Measurements from ENCODE around the gene ARHGAP28.

Gene ARHGAP28

GRCh38 chr18:6745504-6746031 is 16.1 kb downstream of the ARHGAP28 start:
- Mint-ChIP-seq H3K4me3 (no peak overlapping the region), H3K27me3 (ENCODE audit: low read depth, poor library complexity) (no peaks in the 10 kb centered on the region), H3K27ac (no peak overlapping the region), H3K4me1 (peaks cover 41% of the 10 kb centered on the region), H3K36me3 (ENCODE audit: low read depth) (peaks cover 33% of the 10 kb centered on the region), H3K9me3 (peaks cover 25% of the 10 kb centered on the region)
- DNase-seq: no peak
- TF ChIP-seq CTCF (IDR thresholded peaks at IDR 0.05): no peak

DNA sequence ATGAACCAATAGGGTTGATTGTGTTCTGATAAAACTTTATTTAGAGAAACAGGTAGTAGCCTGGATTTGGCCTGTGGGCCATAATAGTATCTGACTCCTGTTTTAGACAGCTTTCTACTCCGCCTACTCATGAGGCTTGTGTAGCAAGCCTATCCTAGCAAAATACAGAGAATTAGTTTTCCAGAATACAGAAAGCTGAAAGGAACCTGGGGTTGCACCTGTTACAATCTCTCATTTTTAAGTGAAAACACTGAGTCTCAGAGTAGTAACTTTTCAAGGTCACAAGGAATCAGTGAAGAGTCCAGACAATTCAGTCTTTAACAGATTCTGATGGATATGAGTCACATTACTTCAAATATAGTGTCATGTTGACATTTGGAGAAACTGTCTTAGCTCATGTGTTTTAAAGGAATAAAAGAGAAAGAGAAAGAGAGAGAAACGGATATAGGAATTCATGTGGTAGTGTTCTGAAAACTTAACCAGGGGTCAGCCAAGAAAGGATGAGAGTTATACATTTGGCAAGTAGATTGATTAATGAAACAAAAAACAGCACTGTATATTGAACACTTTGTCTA is 17.0 kb downstream of the ARHGAP28 start:
- Mint-ChIP-seq H3K27me3 (ENCODE audit: low read depth, poor library complexity) (no peaks in the 10 kb centered on the region), H3K27ac (no peak overlapping the region), H3K4me3 (no peak overlapping the region), H3K4me1 (peaks cover 40% of the 10 kb centered on the region), H3K36me3 (ENCODE audit: low read depth) (peaks cover 39% of the 10 kb centered on the region), H3K9me3 (peaks cover 29% of the 10 kb centered on the region)
- no peak for DNase-seq
- TF ChIP-seq CTCF (IDR thresholded peaks at IDR 0.05): no peak

DNA sequence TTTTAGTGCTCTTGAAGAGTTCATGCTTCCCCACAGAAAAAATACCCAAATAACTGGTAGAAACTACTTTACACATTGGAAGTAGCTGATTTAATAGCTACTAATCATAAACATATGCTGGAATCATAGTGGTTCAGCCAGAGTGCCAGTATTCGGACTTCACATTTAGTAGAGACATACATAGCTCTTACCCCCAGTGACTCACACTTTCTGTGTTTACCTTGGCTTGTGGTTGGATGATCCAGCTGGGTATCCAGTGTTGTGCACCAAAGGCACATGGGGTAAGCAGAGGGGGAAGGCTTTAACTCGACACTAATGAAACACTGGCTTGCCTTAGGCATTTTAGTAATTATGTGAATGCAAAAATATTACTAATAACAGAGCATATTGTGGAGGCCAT is 18.1 kb downstream of the ARHGAP28 start:
- no peak for TF ChIP-seq CTCF (IDR thresholded peaks at IDR 0.05)
- DNase-seq: no peak
- Mint-ChIP-seq H3K36me3 (ENCODE audit: low read depth) (peaks cover 39% of the 10 kb centered on the region), H3K27ac (no peak overlapping the region), H3K4me3 (no peak overlapping the region), H3K4me1 (peaks cover 39% of the 10 kb centered on the region), H3K9me3 (peaks cover 29% of the 10 kb centered on the region), H3K27me3 (ENCODE audit: low read depth, poor library complexity) (no peaks in the 10 kb centered on the region)

GRCh38 chr18:6748241-6748640 is 18.7 kb downstream of the ARHGAP28 start:
- Mint-ChIP-seq H3K27me3 (ENCODE audit: low read depth, poor library complexity) (no peaks in the 10 kb centered on the region), H3K27ac (no peak overlapping the region), H3K36me3 (ENCODE audit: low read depth) (peaks cover 39% of the 10 kb centered on the region), H3K4me1 (peaks cover 39% of the 10 kb centered on the region), H3K4me3 (no peak overlapping the region), H3K9me3 (peaks cover 29% of the 10 kb centered on the region)
- no peak for DNase-seq
- no peak for TF ChIP-seq CTCF (IDR thresholded peaks at IDR 0.05)

GRCh38 chr18:6750411-6750810 is 20.9 kb downstream of the ARHGAP28 start:
- Mint-ChIP-seq H3K9me3 (peaks cover 29% of the 10 kb centered on the region), H3K27ac (no peak overlapping the region), H3K4me3 (no peak overlapping the region), H3K4me1 (peaks cover 31% of the 10 kb centered on the region), H3K36me3 (ENCODE audit: low read depth) (peaks cover 39% of the 10 kb centered on the region), H3K27me3 (ENCODE audit: low read depth, poor library complexity) (no peaks in the 10 kb centered on the region)
- no peak for TF ChIP-seq CTCF (IDR thresholded peaks at IDR 0.05)
- DNase-seq: no peak

DNA sequence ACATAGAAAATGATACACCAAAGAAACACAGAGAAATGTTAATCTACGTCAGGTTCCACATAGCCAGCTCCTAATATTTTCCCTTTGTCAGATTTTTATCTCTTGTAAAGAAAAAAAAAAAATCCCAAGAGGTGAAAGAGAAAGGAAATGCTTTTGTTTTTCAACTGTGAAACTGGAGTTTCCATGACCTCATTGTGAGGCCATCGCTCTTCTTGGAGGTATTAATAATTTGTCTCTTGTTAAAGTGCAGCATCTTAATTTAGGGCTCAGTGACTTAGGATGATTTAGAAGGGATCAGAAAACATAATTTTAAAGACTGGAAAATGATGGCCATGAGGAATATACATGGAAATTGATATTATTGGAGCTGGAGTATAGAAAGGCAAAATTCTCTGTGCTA is 21.7 kb downstream of the ARHGAP28 start:
- H3K27me3 Mint-ChIP-seq (ENCODE audit: low read depth, poor library complexity): no peaks in the 10 kb centered on the region
- no peak overlapping the region for H3K4me3 Mint-ChIP-seq
- H3K4me1 Mint-ChIP-seq: peaks cover 34% of the 10 kb centered on the region
- DNase-seq: no peak
- no peak overlapping the region for H3K27ac Mint-ChIP-seq
- peaks cover 29% of the 10 kb centered on the region for H3K9me3 Mint-ChIP-seq
- no peak for TF ChIP-seq CTCF (IDR thresholded peaks at IDR 0.05)
- H3K36me3 Mint-ChIP-seq (ENCODE audit: low read depth): peaks cover 39% of the 10 kb centered on the region
